GM19467 (cell line): ENCODE measurements around the gene AANAT.

ENCODE experiments used
- ATAC-seq: cut with Tn5 transposase; IDR thresholded peaks from one replicate; pipeline ENCODE4 v1.9.1; 2021; ENCODE audit warnings: mild to moderate bottlenecking, moderate library complexity; ENCODE audit not compliant: unreplicated experiment

AANAT gene

GRCh38 chr17:76441686-76442340, 25.6 kb upstream of the AANAT start:
- no peak for ATAC-seq

GRCh38 chr17:76442341-76443338, 24.8 kb upstream of the AANAT start:
- ATAC-seq, result no peak

GRCh38 chr17:76444518-76445311, 22.7 kb upstream of the AANAT start:
- ATAC-seq, result no peak

- ATAC-seq, result no peak
Measured at GRCh38 chr17:76445697-76446448, 21.5 kb upstream of the AANAT start.

- no peak for ATAC-seq
Measured at GRCh38 chr17:76446449-76447231, 20.8 kb upstream of the AANAT start.

- no peak for ATAC-seq
Measured at GRCh38 chr17:76447931-76448652, 19.3 kb upstream of the AANAT start.

- ATAC-seq, result no peak
Measured at GRCh38 chr17:76449126-76449525, 18.3 kb upstream of the AANAT start.

GRCh38 chr17:76451506-76451905, 15.9 kb upstream of the AANAT start:
- ATAC-seq, result no peak

GRCh38 chr17:76452127-76452659, 15.2 kb upstream of the AANAT start:
- ATAC-seq, result peak; percentile 27

GRCh38 chr17:76452660-76453430, 14.6 kb upstream of the AANAT start, which contains the start of gene UBE2O:
UBE2O (minus strand) TSS chr17:76453152; CDS start chr17:76453141, 11 bp downstream.
- ATAC-seq, result peak; percentile 86

- no peak for ATAC-seq
Measured at GRCh38 chr17:76453431-76453743, 14.0 kb upstream of the AANAT start.

GRCh38 chr17:76458580-76459490, 8.6 kb upstream of the AANAT start:
- ATAC-seq, result no peak

GRCh38 chr17:76459674-76460073, 7.7 kb upstream of the AANAT start:
- ATAC-seq, result no peak

GRCh38 chr17:76461765-76462555, 5.4 kb upstream of the AANAT start:
- ATAC-seq, result no peak

GRCh38 chr17:76462556-76463290, 4.7 kb upstream of the AANAT start:
- no peak for ATAC-seq

- ATAC-seq, result no peak
Measured at GRCh38 chr17:76466775-76467130, 650 bp upstream of the AANAT start.
